ENCODE measurements around the gene ADGRD1.

The ADGRD1 gene

DNA sequence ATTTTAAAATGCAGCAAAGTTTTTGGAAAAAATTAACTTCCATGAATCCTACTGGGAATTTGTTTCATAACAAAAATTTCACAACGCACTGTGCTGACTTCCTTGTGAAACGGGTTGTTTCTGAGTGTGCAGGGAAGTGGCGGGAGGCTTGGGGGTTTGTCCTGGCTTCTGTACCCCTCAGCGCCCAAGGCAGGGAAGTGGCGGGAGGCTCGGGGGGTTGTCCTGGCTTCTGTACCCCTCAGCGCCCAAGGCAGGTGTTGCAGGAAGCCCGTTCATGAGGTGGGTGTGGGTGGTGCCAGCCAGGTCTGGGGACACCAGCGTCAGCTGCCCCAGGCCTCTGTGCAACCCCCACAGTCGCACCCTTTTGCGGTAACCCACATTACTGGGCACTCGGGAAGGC, 25.1 kb downstream of the ADGRD1 start:
- Histone ChIP-seq H3K9me3 (ENCODE audit: low read depth, low read length) (no peaks in the 10 kb centered on the region), H3K4me3 (no peak overlapping the region), H3K36me3 (ENCODE audit: insufficient read depth, low read length) (no peaks in the 10 kb centered on the region), H3K9ac (ENCODE audit: insufficient read length) (no peak overlapping the region), H3K27ac (no peak overlapping the region)
- DNase-seq (ENCODE audit: low read depth, low spot score) = no peak
- no peak for TF ChIP-seq POLR2AphosphoS5 (IDR thresholded peaks at IDR 0.05; ENCODE audit: borderline replicate concordance, low read depth, low read length)
- TF ChIP-seq EZH2 (IDR thresholded peaks at IDR 0.05) = no peak
- TF ChIP-seq FOXP2 (optimal IDR thresholded peaks at IDR 0.05; ENCODE audit: control extremely low read depth, extremely low read length, insufficient read depth) = no peak

DNA sequence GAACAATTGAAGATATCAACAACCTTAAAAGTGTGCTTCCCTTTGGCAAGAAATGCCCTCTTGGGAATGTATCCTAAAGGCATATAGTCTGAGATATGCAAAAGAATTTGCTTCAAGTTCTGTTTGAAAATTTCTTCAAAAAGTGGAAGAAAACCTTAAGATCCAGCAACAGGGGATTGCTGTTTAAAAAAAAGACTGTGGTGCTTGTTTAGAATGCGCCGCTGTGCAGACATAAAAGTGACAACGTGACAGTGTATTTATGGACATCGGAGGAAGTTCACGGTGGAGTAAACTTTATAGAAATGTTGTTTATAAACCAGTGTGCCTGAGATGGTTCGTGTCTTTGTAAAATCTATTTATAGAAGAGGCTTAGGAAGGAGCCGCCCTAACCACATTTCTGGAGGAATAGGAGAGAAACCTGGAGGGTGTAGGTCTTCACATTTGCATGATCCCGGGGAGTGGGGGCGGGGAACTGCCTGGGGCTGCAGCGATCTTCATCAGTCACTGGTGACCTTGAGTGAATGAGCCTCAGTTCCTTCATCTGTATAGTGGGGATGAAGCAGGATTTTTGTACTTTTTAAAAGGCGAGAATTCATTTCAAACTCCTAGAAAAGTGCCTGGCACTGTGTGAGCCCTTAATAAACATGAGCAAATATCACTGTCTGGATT, 27.5 kb downstream of the ADGRD1 start:
- Histone ChIP-seq H3K27ac (no peak overlapping the region), H3K9me3 (ENCODE audit: low read depth, low read length) (no peaks in the 10 kb centered on the region), H3K9ac (ENCODE audit: insufficient read length) (no peak overlapping the region), H3K36me3 (ENCODE audit: insufficient read depth, low read length) (no peaks in the 10 kb centered on the region), H3K4me3 (peak overlapping the region; percentile 17; the same call in 1 of the 2 replicates)
- TF ChIP-seq FOXP2 (optimal IDR thresholded peaks at IDR 0.05; ENCODE audit: control extremely low read depth, extremely low read length, insufficient read depth) (no peak), EZH2 (IDR thresholded peaks at IDR 0.05) (no peak), POLR2AphosphoS5 (IDR thresholded peaks at IDR 0.05; ENCODE audit: borderline replicate concordance, low read depth, low read length) (no peak)
- no peak for DNase-seq (ENCODE audit: low read depth, low spot score)

DNA sequence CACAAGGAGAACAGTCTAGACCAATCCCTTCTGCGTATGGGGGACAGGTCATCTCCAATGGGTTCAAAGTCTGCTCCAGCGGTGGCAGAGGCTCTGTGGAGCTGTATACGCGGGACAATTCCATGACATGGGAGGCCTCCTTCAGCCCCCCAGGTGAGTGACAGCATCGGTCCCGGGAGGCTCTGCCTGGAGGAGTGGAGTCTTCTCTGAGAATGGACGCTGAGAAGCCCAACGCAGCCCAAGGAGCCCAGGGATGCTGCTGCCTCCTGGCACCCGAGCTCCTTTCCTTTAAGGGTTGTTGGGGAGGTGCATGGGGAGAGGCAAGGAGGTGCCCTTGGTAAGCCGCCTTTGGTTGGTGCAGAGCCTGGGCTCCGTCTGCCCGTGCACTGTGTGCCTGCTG, 28.2 kb downstream of the ADGRD1 start:
- no peak overlapping the region for H3K4me3 ChIP-seq
- no peak overlapping the region for H3K27ac ChIP-seq
- no peaks in the 10 kb centered on the region for H3K9me3 ChIP-seq (ENCODE audit: low read depth, low read length)

DNA sequence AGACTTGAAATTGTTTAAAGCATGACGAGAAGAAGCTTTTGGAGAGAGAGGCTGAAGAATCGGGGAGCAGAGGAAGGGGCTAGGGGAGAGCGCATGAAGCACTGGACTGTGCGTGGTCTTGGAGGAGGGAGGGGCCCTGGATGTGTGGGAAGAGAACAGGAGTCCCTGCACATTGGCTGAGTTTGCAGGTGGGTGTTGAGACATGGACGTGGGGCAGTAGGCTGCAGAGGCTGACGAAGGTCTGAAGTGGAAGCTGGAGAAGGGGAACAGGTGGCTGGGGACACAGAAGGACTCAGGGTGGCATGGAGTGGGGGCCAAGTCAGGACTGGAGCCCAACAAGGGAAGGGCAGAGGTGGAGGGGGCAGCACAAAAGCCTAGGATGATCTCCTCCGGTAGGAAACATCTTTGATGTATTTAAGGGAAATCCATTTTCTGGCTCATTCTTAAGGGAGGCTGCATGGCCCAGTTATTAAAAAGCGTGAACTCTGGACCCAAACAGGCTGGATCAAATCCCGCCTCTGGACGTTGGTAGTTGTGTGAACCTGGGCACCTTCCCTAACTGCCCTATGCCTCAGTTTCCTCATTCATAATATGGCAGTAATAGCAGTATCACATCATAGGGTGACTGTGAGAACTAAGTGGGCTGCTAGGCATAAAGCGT, 29.0 kb downstream of the ADGRD1 start:
- Histone ChIP-seq H3K9ac (ENCODE audit: insufficient read length) (no peak overlapping the region), H3K9me3 (ENCODE audit: low read depth, low read length) (no peaks in the 10 kb centered on the region), H3K4me3 (no peak overlapping the region), H3K36me3 (ENCODE audit: insufficient read depth, low read length) (no peaks in the 10 kb centered on the region), H3K27ac (no peak overlapping the region)
- TF ChIP-seq EZH2 (IDR thresholded peaks at IDR 0.05) (no peak), FOXP2 (optimal IDR thresholded peaks at IDR 0.05; ENCODE audit: control extremely low read depth, extremely low read length, insufficient read depth) (no peak), POLR2AphosphoS5 (IDR thresholded peaks at IDR 0.05; ENCODE audit: borderline replicate concordance, low read depth, low read length) (no peak)
- no peak for DNase-seq (ENCODE audit: low read depth, low spot score)

More for the DNA sequence above, 28.2 kb downstream of the ADGRD1 start:
- Histone ChIP-seq H3K9ac (ENCODE audit: insufficient read length) (no peak overlapping the region), H3K36me3 (ENCODE audit: insufficient read depth, low read length) (no peaks in the 10 kb centered on the region)
- TF ChIP-seq FOXP2 (optimal IDR thresholded peaks at IDR 0.05; ENCODE audit: control extremely low read depth, extremely low read length, insufficient read depth) (no peak), EZH2 (IDR thresholded peaks at IDR 0.05) (no peak), POLR2AphosphoS5 (IDR thresholded peaks at IDR 0.05; ENCODE audit: borderline replicate concordance, low read depth, low read length) (no peak)
- no peak for DNase-seq (ENCODE audit: low read depth, low spot score)

DNA sequence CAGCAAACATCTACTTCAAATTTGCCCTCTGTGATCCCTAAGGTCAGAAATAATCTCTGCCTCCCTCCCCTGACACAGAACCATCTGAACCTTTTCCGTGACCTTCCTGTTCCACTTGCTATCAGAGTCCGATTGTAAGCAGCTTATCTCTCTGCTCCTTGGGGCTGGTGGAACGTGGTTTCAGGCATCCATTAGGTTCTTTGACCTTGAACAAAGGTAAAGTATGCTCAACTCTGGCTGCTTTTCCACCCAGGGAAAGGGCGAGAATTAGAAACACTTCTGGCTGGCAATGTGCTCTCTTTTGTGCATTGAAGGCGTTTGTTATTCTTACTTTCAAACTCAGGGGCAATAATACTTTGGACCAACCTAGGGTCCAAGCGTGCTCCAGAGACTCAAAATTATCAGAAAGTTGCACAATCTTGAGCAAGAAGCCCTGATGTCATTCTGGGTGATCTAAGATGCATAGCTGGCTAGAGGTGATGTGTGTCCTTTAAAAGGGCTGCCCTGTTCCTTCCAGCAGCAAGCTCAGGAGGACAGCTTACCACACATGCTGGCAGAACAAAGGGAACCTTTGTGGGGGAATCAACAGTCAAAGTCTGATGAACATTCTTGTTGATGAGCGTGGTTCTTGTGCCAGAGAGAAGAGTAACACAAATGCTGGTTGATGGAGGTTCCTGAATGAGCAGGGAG, 29.8 kb downstream of the ADGRD1 start:
- no peak for DNase-seq (ENCODE audit: low read depth, low spot score)
- H3K27ac ChIP-seq = no peak overlapping the region
- H3K9me3 ChIP-seq (ENCODE audit: low read depth, low read length) = no peaks in the 10 kb centered on the region
- H3K36me3 ChIP-seq (ENCODE audit: insufficient read depth, low read length) = no peaks in the 10 kb centered on the region
- TF ChIP-seq FOXP2 (optimal IDR thresholded peaks at IDR 0.05; ENCODE audit: control extremely low read depth, extremely low read length, insufficient read depth) = no peak
- TF ChIP-seq POLR2AphosphoS5 (IDR thresholded peaks at IDR 0.05; ENCODE audit: borderline replicate concordance, low read depth, low read length) = no peak
- TF ChIP-seq EZH2 (IDR thresholded peaks at IDR 0.05) = no peak
- no peak overlapping the region for H3K4me3 ChIP-seq
- no peak overlapping the region for H3K9ac ChIP-seq (ENCODE audit: insufficient read length)

DNA sequence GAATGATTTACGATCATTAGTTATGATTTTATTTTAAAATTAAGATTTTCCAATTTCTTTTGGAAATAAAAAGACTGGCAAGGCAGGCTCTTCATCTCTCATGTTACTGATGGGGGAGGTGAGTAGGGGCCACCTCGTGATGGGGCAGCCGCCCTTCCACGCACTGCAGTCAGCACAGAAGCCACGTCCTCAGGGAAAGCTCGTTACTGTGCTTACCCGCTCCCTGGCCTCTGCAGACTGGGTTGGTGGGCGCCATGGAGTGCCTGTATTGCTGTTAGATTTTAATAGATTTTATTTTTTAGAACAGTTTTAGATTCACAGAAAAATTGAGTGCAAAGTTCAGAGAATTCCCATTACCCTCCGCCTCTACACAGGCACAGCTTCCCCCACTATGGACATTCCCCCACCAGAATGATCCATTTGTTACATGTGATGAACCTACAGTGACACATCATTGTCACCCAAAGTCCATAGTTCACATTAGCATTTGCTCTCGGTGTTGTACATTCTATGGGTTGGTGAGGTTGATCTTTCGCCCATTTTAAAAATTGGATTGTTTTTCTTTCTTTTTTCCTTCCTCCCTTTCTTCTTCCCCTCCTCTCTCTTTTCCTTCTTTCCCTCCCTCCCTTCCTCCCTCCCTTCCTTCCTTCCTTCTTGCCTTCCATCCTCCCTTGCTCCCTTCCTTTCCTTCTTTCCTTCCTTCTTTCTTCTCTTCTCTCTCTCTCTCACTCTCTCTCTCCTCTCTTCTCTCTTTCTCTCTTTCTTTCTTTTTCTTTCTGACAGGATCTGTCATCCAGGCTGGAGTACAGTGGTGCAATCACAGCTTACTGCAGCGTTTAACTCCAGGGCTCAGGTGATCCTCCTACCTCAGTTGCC, 30.7 kb downstream of the ADGRD1 start:
- Histone ChIP-seq H3K27ac (no peak overlapping the region), H3K9me3 (ENCODE audit: low read depth, low read length) (no peaks in the 10 kb centered on the region), H3K9ac (ENCODE audit: insufficient read length) (no peak overlapping the region), H3K36me3 (ENCODE audit: insufficient read depth, low read length) (no peaks in the 10 kb centered on the region), H3K4me3 (no peak overlapping the region)
- no peak for TF ChIP-seq EZH2 (IDR thresholded peaks at IDR 0.05)
- no peak for TF ChIP-seq FOXP2 (optimal IDR thresholded peaks at IDR 0.05; ENCODE audit: control extremely low read depth, extremely low read length, insufficient read depth)
- TF ChIP-seq POLR2AphosphoS5 (IDR thresholded peaks at IDR 0.05; ENCODE audit: borderline replicate concordance, low read depth, low read length) = no peak
- DNase-seq (ENCODE audit: low read depth, low spot score) = no peak

DNA sequence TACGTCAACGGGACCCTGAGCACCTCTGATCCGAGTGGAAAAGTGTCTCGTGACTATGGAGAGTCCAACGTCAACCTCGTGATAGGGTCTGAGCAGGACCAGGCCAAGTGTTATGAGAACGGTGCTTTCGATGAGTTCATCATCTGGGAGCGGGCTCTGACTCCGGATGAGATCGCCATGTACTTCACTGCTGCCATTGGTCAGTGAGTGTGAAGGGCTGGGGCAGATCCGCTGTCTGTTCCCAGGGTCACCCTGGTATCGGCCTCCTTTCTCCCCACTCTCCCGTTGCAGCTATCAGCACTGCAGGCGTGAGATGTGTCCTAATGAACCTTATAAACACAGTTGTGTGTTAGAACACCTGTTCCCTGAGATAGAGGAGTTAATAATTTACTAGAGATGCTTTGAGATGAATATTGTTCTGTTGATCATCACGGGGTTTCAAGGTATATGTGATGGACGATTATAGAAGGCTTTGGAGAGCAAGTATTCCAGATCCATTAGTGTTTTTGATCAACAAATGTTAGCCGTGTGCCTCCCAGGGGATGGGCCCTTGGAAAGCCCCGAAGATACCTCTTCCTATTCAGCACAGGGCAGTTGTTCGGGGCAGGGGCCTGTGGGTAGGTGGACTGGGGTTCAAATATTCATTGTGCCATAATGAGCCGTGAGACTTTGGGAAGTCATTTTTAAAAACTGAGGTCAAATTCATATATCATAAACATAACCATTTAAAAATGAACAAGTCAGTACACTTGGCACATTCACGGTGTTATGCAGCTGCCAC, 33.6 kb downstream of the ADGRD1 start:
- DNase-seq (ENCODE audit: low read depth, low spot score) = no peak
- Histone ChIP-seq H3K4me3 (no peak overlapping the region), H3K36me3 (ENCODE audit: insufficient read depth, low read length) (no peaks in the 10 kb centered on the region), H3K9me3 (ENCODE audit: low read depth, low read length) (no peaks in the 10 kb centered on the region), H3K9ac (ENCODE audit: insufficient read length) (no peak overlapping the region), H3K27ac (no peak overlapping the region)
- TF ChIP-seq FOXP2 (optimal IDR thresholded peaks at IDR 0.05; ENCODE audit: control extremely low read depth, extremely low read length, insufficient read depth) (no peak), POLR2AphosphoS5 (IDR thresholded peaks at IDR 0.05; ENCODE audit: borderline replicate concordance, low read depth, low read length) (no peak), EZH2 (IDR thresholded peaks at IDR 0.05) (no peak)

All from SK-N-MC (cell line).